ENCODE data around the gene PRKAG2.

The PRKAG2 gene

GRCh38 chr7:151665368-151665767 lies 211.5 kb downstream of the PRKAG2 start:
- no peak for TF ChIP-seq CTCF (IDR thresholded peaks at IDR 0.05; ENCODE audit: control extremely low read depth, extremely low read depth, low read depth, missing control alignments)
- ChIA-PET CTCF (interaction anchor here (1.2 to 2.4 kb wide), 2 partner anchors 23 to 33 kb away, joined by 3 to 8 read pairs; no protein-coding TSS in a partner anchor), POLR2A (no interaction called here)
- DNase-seq (ENCODE audit: extremely low spot score) = no peak

DNA sequence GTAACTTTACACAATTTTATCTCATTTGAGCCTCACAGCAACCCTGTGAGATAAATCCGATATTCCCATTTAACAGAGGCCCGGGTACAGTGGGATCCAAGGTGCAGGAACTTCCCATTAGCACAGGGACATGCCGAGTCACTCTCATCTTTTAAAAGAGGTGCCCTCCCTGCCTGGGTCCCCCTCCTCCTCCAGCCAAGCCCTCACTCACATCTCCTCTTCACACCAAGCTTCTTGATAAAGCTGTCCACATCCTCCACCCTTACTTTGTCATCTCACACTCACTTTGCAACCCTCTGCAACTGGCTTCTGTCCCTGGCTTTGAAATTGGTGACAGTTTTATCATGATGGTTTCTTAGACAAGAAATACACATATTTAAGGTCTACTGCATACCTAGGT lies 212.6 kb downstream of the PRKAG2 start:
- DNase-seq (ENCODE audit: extremely low spot score) = no peak
- TF ChIP-seq CTCF (IDR thresholded peaks at IDR 0.05; ENCODE audit: control extremely low read depth, extremely low read depth, low read depth, missing control alignments) = no peak
- CTCF ChIA-PET = interaction anchor here (1.2 to 1.5 kb wide), 2 partner anchors 24 to 41 kb away, joined by 3 read pairs; no protein-coding TSS in a partner anchor
- POLR2A ChIA-PET = no interaction called here

DNA sequence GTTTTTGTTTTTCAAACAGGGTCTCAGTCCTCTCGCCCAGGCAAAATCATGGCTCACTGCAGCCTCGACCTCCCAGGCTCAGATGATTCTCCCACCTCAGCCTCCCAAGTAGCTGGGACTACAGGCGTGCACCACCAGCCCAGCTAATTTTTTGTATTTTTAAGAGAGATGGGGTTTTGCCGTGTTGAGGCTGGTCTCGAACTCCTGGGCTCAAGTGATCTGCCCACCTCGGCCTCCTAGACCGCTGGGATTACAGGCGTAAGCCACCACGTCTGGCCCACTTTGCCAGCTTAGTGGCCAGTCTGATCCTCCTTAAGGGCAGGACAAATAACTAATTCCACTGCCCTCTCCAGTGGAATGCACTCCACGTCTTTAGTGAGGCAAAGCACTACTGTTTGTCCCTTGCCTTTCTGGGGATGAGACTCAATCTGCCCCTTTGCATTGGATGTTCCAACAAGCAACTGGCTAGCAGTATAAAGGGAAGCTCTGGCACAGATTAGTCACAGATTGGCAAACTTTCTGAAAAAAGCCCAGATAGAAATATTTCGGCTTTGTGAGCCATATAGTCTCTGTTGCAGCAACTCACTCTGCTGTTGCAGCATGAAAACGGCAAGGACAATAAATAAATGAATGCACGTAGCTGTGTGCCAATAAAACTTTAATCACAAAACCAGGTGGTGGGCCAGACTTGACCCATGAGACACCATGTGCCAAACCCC lies 213.4 kb downstream of the PRKAG2 start:
- POLR2A ChIA-PET = no interaction called here
- DNase-seq (ENCODE audit: extremely low spot score) = no peak
- CTCF ChIA-PET = interaction anchor here (1.5 kb wide), 1 partner anchor 42 kb away, joined by 3 read pairs; no protein-coding TSS in a partner anchor
- TF ChIP-seq CTCF (IDR thresholded peaks at IDR 0.05; ENCODE audit: control extremely low read depth, extremely low read depth, low read depth, missing control alignments) = no peak

DNA sequence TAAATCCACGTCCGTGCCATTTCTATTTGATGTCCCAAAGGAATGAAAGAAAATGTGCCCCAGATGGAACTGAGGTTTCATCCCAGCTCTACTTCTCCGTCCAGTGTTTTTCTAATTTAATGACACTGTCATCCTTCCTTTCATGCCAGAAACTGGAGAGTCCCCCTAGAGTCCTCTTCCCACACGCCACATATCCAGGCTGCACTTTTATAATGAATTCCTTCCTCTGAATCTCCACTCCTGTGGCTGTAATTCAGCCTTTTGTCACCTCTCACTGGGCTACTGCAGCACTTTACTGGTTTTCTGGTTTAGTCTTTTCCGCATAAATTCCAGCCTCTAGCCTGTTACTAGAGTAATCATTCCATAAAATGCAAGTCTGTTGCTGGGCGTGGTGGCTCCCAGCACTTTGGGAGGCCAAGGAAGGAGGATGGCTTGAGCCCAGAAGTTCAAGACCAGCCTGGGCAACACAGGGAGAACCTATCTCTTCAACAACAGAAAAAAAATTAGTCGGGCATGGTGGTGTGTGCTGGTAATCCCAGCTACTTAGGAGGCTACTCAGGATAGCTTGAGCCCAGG lies 214.6 kb downstream of the PRKAG2 start:
- DNase-seq (ENCODE audit: extremely low spot score) = no peak
- TF ChIP-seq CTCF (IDR thresholded peaks at IDR 0.05; ENCODE audit: control extremely low read depth, extremely low read depth, low read depth, missing control alignments) = no peak
- POLR2A ChIA-PET = no interaction called here
- CTCF ChIA-PET = no interaction called here

DNA sequence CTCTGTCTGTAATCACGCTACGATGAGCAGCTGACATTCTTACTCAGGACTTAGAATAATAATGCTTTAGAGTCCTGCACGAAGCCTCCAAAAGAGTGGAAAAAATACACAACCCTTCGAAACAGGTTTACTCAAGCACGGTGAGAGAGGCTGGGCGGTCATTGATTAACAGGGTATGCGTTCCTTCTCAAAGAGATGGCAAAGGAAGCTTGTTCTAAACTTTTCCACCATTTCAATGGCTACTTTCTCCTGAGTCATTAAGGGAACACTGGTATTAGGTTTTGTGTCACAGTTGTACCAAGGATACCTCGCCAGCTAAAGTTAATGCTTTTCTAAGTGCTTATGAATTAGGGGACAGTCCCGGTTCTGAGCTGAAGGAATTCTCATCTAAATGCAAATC lies 215.3 kb downstream of the PRKAG2 start:
- no peak for TF ChIP-seq CTCF (IDR thresholded peaks at IDR 0.05; ENCODE audit: control extremely low read depth, extremely low read depth, low read depth, missing control alignments)
- CTCF ChIA-PET = interaction anchor here (0.6 to 1.1 kb wide), 2 partner anchors 9 to 29 kb away, joined by 3 read pairs; no protein-coding TSS in a partner anchor
- POLR2A ChIA-PET = no interaction called here
- DNase-seq (ENCODE audit: extremely low spot score) = no peak

DNA sequence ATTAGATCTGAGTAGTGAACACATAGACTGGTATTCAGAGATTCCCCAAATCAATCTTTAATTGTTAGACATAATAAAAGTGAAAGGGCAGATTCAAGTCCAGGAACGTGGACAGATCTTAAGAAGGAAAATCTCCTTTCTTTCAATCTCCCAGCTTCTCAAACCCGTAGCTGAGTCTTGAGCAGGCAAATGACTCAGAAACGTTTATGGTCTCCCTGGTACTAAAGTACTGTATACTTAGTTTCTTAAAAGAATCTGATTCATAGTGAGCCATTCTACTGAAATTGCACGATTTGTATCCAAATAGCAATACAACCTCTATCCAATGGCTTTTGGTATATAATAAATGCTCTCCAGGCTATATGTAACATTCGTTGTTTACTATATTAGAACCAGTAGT lies 216.8 kb downstream of the PRKAG2 start:
- CTCF ChIA-PET = interaction anchor here (1.1 kb wide), 1 partner anchor 14 kb away, joined by 3 read pairs; no protein-coding TSS in a partner anchor
- no peak for DNase-seq (ENCODE audit: extremely low spot score)
- TF ChIP-seq CTCF (IDR thresholded peaks at IDR 0.05; ENCODE audit: control extremely low read depth, extremely low read depth, low read depth, missing control alignments) = no peak
- POLR2A ChIA-PET = no interaction called here
